SK-N-MC (cell line): Measurements from ENCODE around the gene C1QTNF9.
"Not testable (repeated sequence)": the region's sequence is repeated elsewhere in the genome, so short reads cannot be mapped to it uniquely, and the experiment has no call there.

Experiments
- DNase-seq: peaks from one replicate; pipeline ENCODE4 v3.0.0-alpha.2; 2011; ENCODE audit warnings: low read depth, low spot score
- H3K27ac ChIP-seq: fragments of 200-600 bp; sonication (generic); 2 replicates; pipeline ENCODE4 v1.5.1; 2016; ENCODE audit warnings: mixed run types
- H3K36me3 ChIP-seq: fragments of 200-600 bp; sonication (generic); 2 replicates; pipeline ENCODE4 v1.6.1; 2017; ENCODE audit warnings: antibody characterized with exemption, low read length, mixed read lengths; ENCODE audit not compliant: insufficient read depth
- H3K4me3 ChIP-seq: fragments of 200-600 bp; sonication (generic); 2 replicates; pipeline ENCODE4 v1.5.1; 2016
- H3K9ac ChIP-seq: fragments of 200-600 bp; sonication (generic); 2 replicates; pipeline ENCODE4 v1.8.0; 2017; ENCODE audit warnings: mixed run types, mixed read lengths; ENCODE audit not compliant: insufficient read length
- H3K9me3 ChIP-seq: fragments of 200-600 bp; sonication (generic); 2 replicates; pipeline ENCODE4 v1.6.1; 2017; ENCODE audit warnings: low read depth, mild to moderate bottlenecking, antibody characterized with exemption, low read length, moderate library complexity, mixed read lengths
- EZH2 ChIP-seq: fragments of 200-600 bp; sonication (generic); IDR thresholded peaks from one replicate; pipeline ENCODE4 v1.6.1; 2017; ENCODE audit warnings: antibody characterized with exemption
- FOXP2 ChIP-seq: optimal IDR thresholded peaks from 2 replicates; pipeline ENCODE3; 2011; ENCODE audit warnings: mild to moderate bottlenecking, moderate library complexity; ENCODE audit not compliant: insufficient read depth; ENCODE audit errors: extremely low read length, control extremely low read depth
- POLR2AphosphoS5 ChIP-seq: IDR thresholded peaks from 2 replicates; pipeline ENCODE4 v1.6.1; 2012; ENCODE audit warnings: mild to moderate bottlenecking, low read depth, low read length, borderline replicate concordance

Gene C1QTNF9

GRCh38 chr13:24348797-24349515 lies 39.6 kb downstream of the C1QTNF9 start:
- Histone ChIP-seq H3K9ac (no peak overlapping the region), H3K4me3 (no peak overlapping the region), H3K9me3 (no peaks in the 10 kb centered on the region), H3K27ac (no peak overlapping the region), H3K36me3 (no peaks in the 10 kb centered on the region)
- DNase-seq: no peak
- no peak for TF ChIP-seq EZH2
- TF ChIP-seq POLR2AphosphoS5: no peak
- TF ChIP-seq FOXP2: no peak

GRCh38 chr13:24349778-24350664 lies 40.6 kb downstream of the C1QTNF9 start:
- H3K9ac ChIP-seq, H3K4me3 ChIP-seq, DNase-seq, H3K9me3 ChIP-seq, H3K27ac ChIP-seq, H3K36me3 ChIP-seq: not testable (repeated sequence)

GRCh38 chr13:24351423-24351822 lies 42.0 kb downstream of the C1QTNF9 start:
- Histone ChIP-seq H3K27ac (no peak overlapping the region), H3K9me3 (no peaks in the 10 kb centered on the region), H3K36me3 (no peaks in the 10 kb centered on the region), H3K4me3 (no peak overlapping the region), H3K9ac (no peak overlapping the region)
- TF ChIP-seq EZH2: no peak
- TF ChIP-seq FOXP2: no peak
- TF ChIP-seq POLR2AphosphoS5: no peak
- no peak for DNase-seq

GRCh38 chr13:24353736-24354135 lies 44.4 kb downstream of the C1QTNF9 start:
- Histone ChIP-seq H3K27ac (no peak overlapping the region), H3K4me3 (no peak overlapping the region), H3K36me3 (no peaks in the 10 kb centered on the region), H3K9ac (no peak overlapping the region), H3K9me3 (no peaks in the 10 kb centered on the region)
- no peak for DNase-seq
- no peak for TF ChIP-seq POLR2AphosphoS5
- TF ChIP-seq EZH2: no peak
- TF ChIP-seq FOXP2: no peak

- H3K9me3 ChIP-seq: no peaks in the 10 kb centered on the region
- H3K36me3 ChIP-seq: no peaks in the 10 kb centered on the region
- no peak overlapping the region for H3K9ac ChIP-seq
- TF ChIP-seq POLR2AphosphoS5: no peak
- TF ChIP-seq EZH2: no peak
- TF ChIP-seq FOXP2: no peak
- no peak overlapping the region for H3K27ac ChIP-seq
- no peak overlapping the region for H3K4me3 ChIP-seq
- no peak for DNase-seq
These were observed 45.7 kb downstream of the C1QTNF9 start for GRCh38 chr13:24355103-24355502.

- no peaks in the 10 kb centered on the region for H3K36me3 ChIP-seq
- no peak overlapping the region for H3K4me3 ChIP-seq
- DNase-seq: no peak
- no peak overlapping the region for H3K9ac ChIP-seq
- H3K27ac ChIP-seq: no peak overlapping the region
- TF ChIP-seq EZH2: no peak
- TF ChIP-seq POLR2AphosphoS5: no peak
- TF ChIP-seq FOXP2: no peak
- no peaks in the 10 kb centered on the region for H3K9me3 ChIP-seq
These were observed 46.9 kb downstream of the C1QTNF9 start for GRCh38 chr13:24356270-24356669.

- no peak for DNase-seq
- Histone ChIP-seq H3K4me3 (no peak overlapping the region), H3K36me3 (no peaks in the 10 kb centered on the region), H3K9ac (no peak overlapping the region), H3K27ac (no peak overlapping the region), H3K9me3 (no peaks in the 10 kb centered on the region)
- TF ChIP-seq POLR2AphosphoS5: no peak
- no peak for TF ChIP-seq EZH2
- TF ChIP-seq FOXP2: no peak
These were observed 47.5 kb downstream of the C1QTNF9 start for GRCh38 chr13:24356837-24357236.

GRCh38 chr13:24357756-24358155 lies 48.4 kb downstream of the C1QTNF9 start:
- no peaks in the 10 kb centered on the region for H3K36me3 ChIP-seq
- no peaks in the 10 kb centered on the region for H3K9me3 ChIP-seq
- no peak overlapping the region for H3K27ac ChIP-seq
- H3K9ac ChIP-seq: no peak overlapping the region
- no peak overlapping the region for H3K4me3 ChIP-seq
- TF ChIP-seq FOXP2 (no peak), POLR2AphosphoS5 (no peak), EZH2 (no peak)
- DNase-seq: no peak

GRCh38 chr13:24358836-24359235 lies 49.5 kb downstream of the C1QTNF9 start:
- DNase-seq: not testable (repeated sequence)

GRCh38 chr13:24359252-24359651 lies 49.9 kb downstream of the C1QTNF9 start:
- not testable (repeated sequence) for H3K9ac ChIP-seq, H3K27ac ChIP-seq, H3K4me3 ChIP-seq

More at GRCh38 chr13:24358836-24359235, 49.5 kb downstream of the C1QTNF9 start:
- not testable (repeated sequence) for H3K4me3 ChIP-seq, H3K9me3 ChIP-seq, H3K36me3 ChIP-seq, H3K9ac ChIP-seq, H3K27ac ChIP-seq

More at GRCh38 chr13:24359252-24359651, 49.9 kb downstream of the C1QTNF9 start:
- not testable (repeated sequence) for H3K9me3 ChIP-seq, H3K36me3 ChIP-seq, DNase-seq
